ENCODE data around the gene E2F2.
A peak's percentile ranks its signal among the peaks of the same experiment; 100 is the strongest.

Gene E2F2

GRCh38 chr1:23481026-23481597 is 49.9 kb downstream of the E2F2 start:
- no peak for DNase-seq

GRCh38 chr1:23480187-23481025 is 50.6 kb downstream of the E2F2 start:
- no peak for DNase-seq

- DNase-seq, result no peak
Observed at GRCh38 chr1:23479666-23479941, 51.4 kb downstream of the E2F2 start.

- DNase-seq, result no peak
Observed at GRCh38 chr1:23478896-23479665, 52.0 kb downstream of the E2F2 start.

- DNase-seq, result no peak
Observed at GRCh38 chr1:23477359-23478144, 53.5 kb downstream of the E2F2 start.

GRCh38 chr1:23475641-23476040 is 55.4 kb downstream of the E2F2 start:
- DNase-seq, result no peak

- DNase-seq, result peak; percentile 65
Observed at GRCh38 chr1:23475134-23475628, 55.9 kb downstream of the E2F2 start.

GRCh38 chr1:23473037-23473800 is 57.8 kb downstream of the E2F2 start:
- no peak for DNase-seq

GRCh38 chr1:23472351-23473036 is 58.5 kb downstream of the E2F2 start:
- no peak for DNase-seq

GRCh38 chr1:23471473-23472075 is 59.5 kb downstream of the E2F2 start:
- no peak for DNase-seq

GRCh38 chr1:23470282-23471070 is 60.6 kb downstream of the E2F2 start:
- no peak for DNase-seq

GRCh38 chr1:23469372-23469982 is 61.6 kb downstream of the E2F2 start:
- DNase-seq, result no peak

GRCh38 chr1:23466423-23466989 is 64.5 kb downstream of the E2F2 start:
- no peak for DNase-seq

GRCh38 chr1:23463286-23463685 is 67.7 kb downstream of the E2F2 start:
- no peak for DNase-seq

- DNase-seq, result no peak
Observed at GRCh38 chr1:23462766-23463165, 68.3 kb downstream of the E2F2 start.

- no peak for DNase-seq
Observed at GRCh38 chr1:23461050-23461449, 70.0 kb downstream of the E2F2 start.

GRCh38 chr1:23460519-23460918 is 70.5 kb downstream of the E2F2 start:
- no peak for DNase-seq

GRCh38 chr1:23459338-23459757 is 71.7 kb downstream of the E2F2 start:
- DNase-seq, result peak; percentile 56
